Right cardiac atrium (tissue), 5 donors: ENCODE results near the gene PRDM11. TPM values are rescaled to one million over a fixed set of nuclear protein-coding genes. Genes with fewer than 3 reads are reported as not detected.
A peak's percentile ranks its signal among the peaks of the same experiment; 100 is the strongest.
"Not testable (repeated sequence)": the region's sequence is repeated elsewhere in the genome, so short reads cannot be mapped to it uniquely, and the experiment has no call there.

ENCODE experiments used
- ATAC-seq, 2 donors: fragments of 200-7000 bp; cut with Tn5 transposase; one replicate each; pipeline versions ENCODE4 v1.8.0 to v1.9.1; 2020; ENCODE audit warnings: moderate library complexity in 2 of 2, mild to moderate bottlenecking in 1 of 2
- DNase-seq, 3 donors: peaks; one replicate each; pipeline ENCODE4 v3.0.0-alpha.2; 2020
- H3K27ac ChIP-seq: one replicate; pipeline ENCODE4 v1.5.1; 2013; ENCODE audit warnings: mild to moderate bottlenecking, low read length, control low read depth, moderate library complexity
- H3K27me3 ChIP-seq: one replicate; pipeline ENCODE4 v1.6.1; 2013; ENCODE audit not compliant: control insufficient read depth, insufficient read depth
- H3K4me1 ChIP-seq: one replicate; pipeline ENCODE4 v1.6.1; 2013; ENCODE audit warnings: low read length; ENCODE audit not compliant: control insufficient read depth, insufficient read depth
- H3K4me3 ChIP-seq: one replicate; pipeline ENCODE4 v1.5.1; 2013; ENCODE audit warnings: low read length, control low read depth
- H3K9me3 ChIP-seq: one replicate; pipeline ENCODE4 v1.6.1; 2013; ENCODE audit warnings: low read length; ENCODE audit not compliant: control insufficient read depth
- whole genome bisulfite sequencing: extraction: QIAGEN DNeasy Blood & Tissue Kit; methylation state at CpG from one replicate; pipeline ENCODE4 v1.1.7; 2013; 5-methylcytosine and 5-hydroxymethylcytosine counted together
- intact Hi-C, 4 donors: fragments of 100-400 bp; cut with DNase I; formaldehyde crosslinking; loops; one replicate each; pipeline versions ENCODE4 v1.11.0 to v1.14.0; 2022 to 2023
- polyA plus RNA-seq: library from polyadenylated mRNA; stranded (reverse); fragments of 200-250 nt; gene quantifications from one replicate; pipeline ENCODE4 v1.2.3, GENCODE V29; 2013
- total RNA-seq, 4 donors: library from RNA; stranded (reverse); fragmentation: NEBNext Ultra II Directional; extraction: Animal tissue kit (Norgen Biotek cat#: 25700); gene quantifications; one replicate each; pipeline ENCODE4 v1.2.1, GENCODE V29; 2021
- donor health status: healthy with polysubstance abuse.
- donor health status: DM: no; HTN: yes; CAD: no.
- donor health status: DM: no; HTN: no; CAD: no.
- donor health status: DM: no; HTN: yes; CAD: no; lungs with severe emphysema.
- donor health status: DM: yes; HTN: yes; CAD: no.

The PRDM11 gene
- total and polyA plus RNA-seq, 5 donors = 9.5 to 33.9 (median 28.7) TPM

DNA sequence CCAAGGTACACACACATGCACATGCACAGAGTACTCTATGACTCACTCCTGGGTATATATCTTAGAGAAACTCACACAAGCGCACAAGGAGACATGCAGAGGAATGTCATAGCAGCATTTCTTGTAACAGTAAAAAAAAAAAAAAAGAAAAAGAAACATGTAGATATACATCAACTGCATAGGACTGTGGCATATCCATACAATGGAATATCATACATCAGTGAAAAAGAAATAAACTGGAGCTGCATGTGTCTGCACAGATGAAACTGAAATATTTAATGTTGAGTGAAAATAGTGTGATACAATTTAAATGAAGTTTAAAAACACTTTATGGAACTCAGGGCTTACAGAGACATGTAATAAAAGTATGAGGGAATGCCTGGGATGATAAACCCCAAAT, 93.3 kb downstream of the PRDM11 start:
- intact Hi-C loops = no loop called here
- Histone ChIP-seq H3K27ac (no peak overlapping the region), H3K27me3 (no peaks in the 10 kb centered on the region), H3K4me3 (no peak overlapping the region), H3K4me1 (no peaks in the 10 kb centered on the region), H3K9me3 (no peaks in the 10 kb centered on the region)
- DNase-seq (no peak), ATAC-seq (no peak)
- 98% methylated on average over 1 of the region's 1 CpG for WGBS

DNA sequence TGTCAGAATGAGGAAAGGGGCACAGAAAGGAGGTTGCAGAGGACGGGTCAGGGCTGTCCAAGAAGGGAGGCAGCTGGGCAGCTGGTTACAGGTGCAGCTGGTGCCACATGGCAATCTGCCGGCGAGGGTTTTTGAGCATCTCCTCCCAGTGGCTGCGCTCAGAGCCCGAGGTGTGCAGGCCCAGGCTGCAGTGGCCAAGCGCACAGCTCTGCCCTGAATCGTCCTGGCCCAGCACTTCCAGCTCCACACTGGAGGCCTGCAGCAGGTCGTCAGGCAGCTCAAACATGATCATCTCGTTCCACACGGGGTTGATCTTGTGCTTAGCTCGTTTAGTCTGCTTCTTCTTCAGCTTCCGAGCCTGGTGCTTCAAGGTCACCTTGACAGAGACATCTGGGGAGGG, 97.5 kb downstream of the PRDM11 start:
- Histone ChIP-seq H3K27me3 (no peaks in the 10 kb centered on the region), H3K27ac (no peak overlapping the region), H3K4me3 (no peak overlapping the region), H3K4me1 (peaks cover 3% of the 10 kb centered on the region), H3K9me3 (no peaks in the 10 kb centered on the region)
- DNase-seq = no peak
- no peak for ATAC-seq
- 84% methylated on average over 12 of the region's 12 CpGs for WGBS
- intact Hi-C loops = no loop called here

DNA sequence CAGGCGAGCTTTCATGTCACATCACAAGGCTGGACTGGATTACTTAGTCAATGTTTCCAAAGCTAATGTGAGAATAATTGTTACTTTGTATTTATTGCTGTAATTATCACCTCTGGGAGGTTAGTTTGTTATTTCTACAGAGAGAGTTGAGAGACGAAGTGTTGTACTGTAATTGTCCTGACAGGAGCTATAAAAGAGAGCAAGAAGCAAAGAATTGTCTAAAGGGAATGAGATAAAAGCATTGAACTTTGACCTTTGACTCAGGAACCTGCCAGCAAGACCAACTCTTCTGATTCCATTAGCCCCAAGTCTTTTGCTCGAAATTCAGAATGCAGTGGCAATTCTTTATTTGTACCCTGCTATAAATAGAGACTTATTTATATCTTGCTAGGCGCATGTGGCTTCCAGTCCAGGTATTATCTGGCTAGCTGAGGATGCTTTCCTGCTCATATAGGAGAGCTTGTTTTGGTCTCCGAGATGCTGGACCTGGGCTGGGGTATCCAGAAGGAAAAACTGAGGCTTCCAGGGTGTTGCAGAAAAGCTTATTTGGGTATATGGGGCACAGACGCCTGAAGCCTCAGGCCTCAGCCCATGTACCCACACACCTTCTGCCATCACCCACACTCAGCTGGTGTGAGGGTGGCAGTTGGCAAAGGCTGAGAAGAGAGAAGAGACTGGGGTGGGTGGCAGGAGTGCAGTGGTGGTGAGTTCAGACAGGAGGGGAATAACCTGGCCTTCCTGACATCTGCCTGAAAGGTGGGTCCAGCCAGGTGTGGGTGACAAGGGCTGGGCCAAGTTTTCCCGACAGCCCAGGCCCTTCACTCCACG, 99.0 kb downstream of the PRDM11 start:
- no peak for DNase-seq
- WGBS = 71% methylated on average over 8 of the region's 8 CpGs
- intact Hi-C loops = no loop called here
- Histone ChIP-seq H3K27me3 (no peaks in the 10 kb centered on the region), H3K9me3 (no peaks in the 10 kb centered on the region), H3K4me1 (peaks cover 3% of the 10 kb centered on the region), H3K27ac (no peak overlapping the region), H3K4me3 (no peak overlapping the region)
- ATAC-seq = no peak

DNA sequence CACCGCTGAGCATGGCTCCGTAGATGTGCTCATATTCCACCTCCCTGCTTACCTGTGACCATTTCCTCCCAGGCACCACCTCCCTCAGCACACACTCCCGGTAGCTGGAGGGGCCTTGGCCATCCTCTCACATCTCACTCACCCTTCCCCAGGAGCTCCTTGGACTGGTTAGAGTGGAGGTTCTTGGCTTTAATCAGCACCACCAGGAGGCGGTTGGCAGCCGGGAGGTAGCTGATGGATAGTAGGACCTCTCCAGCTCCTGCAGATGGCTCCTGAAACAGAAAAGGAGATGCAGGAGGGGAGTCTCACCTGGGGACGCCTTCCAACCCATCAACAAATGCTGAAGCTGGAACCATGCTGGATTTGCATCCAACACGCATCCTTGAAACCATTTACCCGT, 99.8 kb downstream of the PRDM11 start:
- Histone ChIP-seq H3K27ac (no peak overlapping the region), H3K9me3 (no peaks in the 10 kb centered on the region), H3K27me3 (no peaks in the 10 kb centered on the region), H3K4me3 (no peak overlapping the region), H3K4me1 (peaks cover 3% of the 10 kb centered on the region)
- ATAC-seq (peak in 1 of 2 donors; percentile 32), DNase-seq (no peak)
- intact Hi-C loops = no loop called here
- 93% methylated on average over 8 of the region's 8 CpGs for WGBS

DNA sequence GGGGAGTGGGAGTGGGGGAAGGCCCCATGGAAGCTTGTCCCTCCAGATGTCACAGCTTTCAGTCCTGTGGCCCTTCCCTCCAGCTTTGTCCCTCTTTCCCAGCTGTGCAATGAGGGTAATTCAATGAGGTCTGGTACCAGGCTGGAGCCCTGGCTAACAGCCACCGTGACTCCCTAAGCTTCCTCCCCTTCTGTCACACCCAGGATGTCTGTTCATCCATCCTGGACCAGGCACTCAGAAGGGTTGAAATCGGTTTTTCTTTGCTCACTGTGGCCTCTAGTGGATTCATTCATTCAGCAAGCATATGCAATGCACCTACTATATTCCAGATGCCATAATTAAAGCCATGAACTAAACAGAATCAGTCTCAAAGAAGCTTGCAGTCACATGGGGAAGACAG, 101.0 kb downstream of the PRDM11 start:
- H3K27ac ChIP-seq = no peak overlapping the region
- intact Hi-C loops = no loop called here
- H3K4me3 ChIP-seq = no peak overlapping the region
- no peaks in the 10 kb centered on the region for H3K27me3 ChIP-seq
- DNase-seq (no peak), ATAC-seq (no peak)
- H3K4me1 ChIP-seq = peaks cover 3% of the 10 kb centered on the region
- 43% methylated on average over 2 of the region's 2 CpGs for WGBS
- H3K9me3 ChIP-seq = no peaks in the 10 kb centered on the region

- no peaks in the 10 kb centered on the region for H3K27me3 ChIP-seq
- 95% methylated on average over 2 of the region's 2 CpGs for WGBS
- no peaks in the 10 kb centered on the region for H3K9me3 ChIP-seq
- H3K4me1 ChIP-seq = peaks cover 3% of the 10 kb centered on the region
- no peak overlapping the region for H3K4me3 ChIP-seq
- DNase-seq (no peak), ATAC-seq (no peak)
- no peak overlapping the region for H3K27ac ChIP-seq
- intact Hi-C loops = no loop called here
Measured at GRCh38 chr11:45248501-45249011, 102.1 kb downstream of the PRDM11 start.

- H3K9me3 ChIP-seq, H3K4me1 ChIP-seq, DNase-seq, H3K27ac ChIP-seq, ATAC-seq, H3K27me3 ChIP-seq, H3K4me3 ChIP-seq, intact Hi-C loops: not testable (repeated sequence)
- WGBS = 97% methylated on average over 1 of the region's 1 CpG
Measured at GRCh38 chr11:45249372-45249771, 102.9 kb downstream of the PRDM11 start.

- Histone ChIP-seq H3K27ac (no peak overlapping the region), H3K4me1 (peaks cover 3% of the 10 kb centered on the region), H3K4me3 (no peak overlapping the region), H3K9me3 (no peaks in the 10 kb centered on the region), H3K27me3 (no peaks in the 10 kb centered on the region)
- intact Hi-C loops = no loop called here
- no peak for ATAC-seq
- 69% methylated on average over 3 of the region's 3 CpGs for WGBS
- DNase-seq = no peak
Measured at GRCh38 chr11:45250035-45250718, 103.7 kb downstream of the PRDM11 start.

DNA sequence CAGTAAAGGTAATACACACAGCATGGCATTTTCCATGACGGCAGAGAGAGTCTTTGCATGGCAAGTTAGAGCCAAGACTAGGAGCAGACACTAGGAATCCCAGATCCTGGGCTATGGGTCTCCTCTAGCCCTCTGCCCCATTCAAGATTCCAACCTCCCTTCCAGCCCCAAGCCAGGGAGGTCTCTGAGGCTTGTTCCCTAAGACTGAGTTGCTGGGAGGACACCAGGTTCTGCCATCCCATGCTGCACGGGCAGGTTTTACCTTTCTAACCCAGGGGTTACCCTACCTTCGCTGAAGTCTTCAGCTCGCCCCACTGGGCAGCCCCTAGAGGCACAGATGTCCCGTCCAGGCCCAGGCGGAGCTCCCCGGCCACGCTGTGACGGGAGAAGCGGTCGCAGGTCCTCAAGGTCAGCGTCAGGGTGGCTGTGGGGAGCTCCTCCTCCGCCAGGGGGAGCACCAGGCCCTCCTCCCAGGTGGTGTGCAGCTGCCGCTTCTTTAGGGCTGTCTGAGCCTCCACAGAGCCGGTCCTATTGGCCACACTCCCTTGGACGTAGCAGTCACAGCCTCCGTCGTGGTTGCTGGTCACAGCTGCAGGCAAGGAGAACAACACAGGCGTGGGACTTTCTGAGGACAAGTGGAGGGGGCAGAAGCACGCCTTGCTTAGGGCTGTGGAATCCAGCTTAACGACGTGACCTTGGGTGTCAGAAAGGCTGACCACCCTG, 105.9 kb downstream of the PRDM11 start:
- intact Hi-C loops = no loop called here
- peak; percentile 39 to 85 (median 80) for DNase-seq
- Histone ChIP-seq H3K4me3 (no peak overlapping the region), H3K4me1 (no peaks in the 10 kb centered on the region), H3K9me3 (no peaks in the 10 kb centered on the region), H3K27me3 (no peaks in the 10 kb centered on the region), H3K27ac (no peak overlapping the region)
- ATAC-seq = peak; percentile 84 to 88
- 58% methylated on average over 22 of the region's 22 CpGs for whole genome bisulfite sequencing

DNA sequence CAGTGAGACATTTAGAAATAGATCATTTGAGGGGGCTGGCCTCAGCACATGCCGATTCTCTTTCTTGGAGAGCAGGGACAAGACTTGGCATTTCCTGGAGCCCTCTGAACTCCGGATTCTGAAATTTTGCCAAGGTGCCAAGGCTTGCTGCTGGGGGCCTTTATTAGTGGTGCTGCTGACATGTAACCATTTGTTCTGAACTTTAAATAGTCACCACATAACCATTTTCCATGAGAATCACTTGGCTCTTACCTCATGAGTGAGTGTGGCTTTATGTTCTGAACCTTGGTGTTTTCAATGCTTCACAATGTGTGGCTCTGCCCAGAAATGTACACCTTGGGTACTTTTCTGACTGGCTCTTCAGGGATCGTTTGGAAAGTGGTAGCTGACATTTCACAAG, 106.4 kb downstream of the PRDM11 start:
- H3K4me3 ChIP-seq = no peak overlapping the region
- H3K4me1 ChIP-seq = no peaks in the 10 kb centered on the region
- no peak for ATAC-seq
- H3K27me3 ChIP-seq = no peaks in the 10 kb centered on the region
- DNase-seq = no peak
- intact Hi-C loops = no loop called here
- 59% methylated on average over 3 of the region's 3 CpGs for WGBS
- H3K27ac ChIP-seq = no peak overlapping the region
- H3K9me3 ChIP-seq = no peaks in the 10 kb centered on the region

DNA sequence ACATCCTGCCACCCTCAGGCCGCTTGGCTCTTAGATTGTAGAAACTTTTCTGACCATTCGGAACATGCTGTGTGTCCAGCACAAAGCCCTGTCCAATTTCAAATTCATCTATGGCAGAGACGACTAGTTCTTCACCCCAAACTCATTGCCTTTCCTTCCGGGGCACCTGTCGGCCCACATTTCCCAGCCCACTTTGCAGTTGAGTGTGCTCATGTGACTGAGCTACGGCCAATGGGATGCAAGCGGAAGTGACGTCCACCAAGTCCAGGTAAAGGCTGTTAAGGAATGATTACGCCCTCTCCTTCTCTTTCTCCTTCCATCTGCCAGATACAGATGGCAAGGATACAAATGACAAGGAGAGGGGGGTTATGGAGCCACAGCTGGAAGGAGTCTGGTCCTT, 107.2 kb downstream of the PRDM11 start:
- intact Hi-C loops = no loop called here
- Histone ChIP-seq H3K4me3 (no peak overlapping the region), H3K27me3 (no peaks in the 10 kb centered on the region), H3K9me3 (no peaks in the 10 kb centered on the region), H3K4me1 (no peaks in the 10 kb centered on the region), H3K27ac (no peak overlapping the region)
- ATAC-seq (no peak), DNase-seq (no peak)
- WGBS = 84% methylated on average over 9 of the region's 9 CpGs
